PC-9 (cell line): ENCODE data around the gene TNS1. TPM values are rescaled to one million over a fixed set of nuclear protein-coding genes. Genes with fewer than 3 reads are reported as not detected.

Source experiments
- BruUV-seq: library from RNA; stranded (reverse); fragments of 400-500 nt; replicated peaks from 2 replicates; lab custom pipeline; 2021; lab: Mats Ljungman, UMichigan
- CTCF ChIA-PET: fragments of 300-600 bp; sonication (Branson Sonifier 250); formaldehyde crosslinking; loops from one replicate; lab custom pipeline; 2022; ENCODE audit warnings: antibody characterized with exemption; lab: Charles Lee
- POLR2A ChIA-PET: fragments of 300-600 bp; sonication (Branson Sonifier 250); formaldehyde crosslinking; loops from one replicate; lab custom pipeline; 2022; ENCODE audit warnings: antibody characterized with exemption; ENCODE audit not compliant: unreplicated experiment; lab: Charles Lee
- DNase-seq, 2 experiments: peaks; one replicate each; pipeline versions ENCODE4 v3.0.0 to v3.0.0-alpha.2; 2015 to 2022; ENCODE audit warnings: mixed read lengths in 1 of 2
- H2AFZ ChIP-seq: fragments of 200-600 bp; sonication (generic); 2 replicates; pipeline ENCODE4 v1.8.1; 2017; ENCODE audit warnings: antibody characterized with exemption
- H3F3A ChIP-seq: fragments of 200-600 bp; sonication (generic); 2 replicates; pipeline ENCODE4 v1.8.1; 2017; ENCODE audit warnings: antibody characterized with exemption, mild to moderate bottlenecking, low read depth; ENCODE audit not compliant: insufficient read depth
- H3K27ac ChIP-seq: fragments of 200-600 bp; sonication (generic); 2 replicates; pipeline ENCODE4 v1.6.1; 2016; ENCODE audit warnings: mixed run types
- H3K27me3 ChIP-seq: fragments of 200-600 bp; sonication (generic); 2 replicates; pipeline ENCODE4 v1.6.1; 2016; ENCODE audit warnings: low read depth, mixed run types; ENCODE audit not compliant: insufficient read depth
- H3K36me3 ChIP-seq: fragments of 200-600 bp; sonication (generic); 2 replicates; pipeline ENCODE4 v1.6.1; 2016; ENCODE audit warnings: low read depth, mixed run types
- H3K4me1 ChIP-seq: fragments of 200-600 bp; sonication (generic); replicated peaks from 2 replicates; pipeline ENCODE4 v1.6.1; 2016; ENCODE audit warnings: mixed run types; ENCODE audit not compliant: insufficient read depth
- H3K4me2 ChIP-seq: fragments of 200-600 bp; sonication (generic); 2 replicates; pipeline ENCODE4 v1.6.1; 2017; ENCODE audit warnings: mixed run types
- H3K4me3 ChIP-seq: fragments of 200-600 bp; sonication (generic); 2 replicates; pipeline ENCODE4 v1.6.1; 2016; ENCODE audit warnings: mixed run types
- H3K79me2 ChIP-seq: fragments of 200-600 bp; sonication (generic); 2 replicates; pipeline ENCODE4 v1.6.1; 2017; ENCODE audit warnings: low read depth, mixed run types
- H3K9me2 ChIP-seq: fragments of 200-600 bp; sonication (generic); 2 replicates; pipeline ENCODE4 v1.8.1; 2017; ENCODE audit warnings: mild to moderate bottlenecking; ENCODE audit not compliant: insufficient read depth
- H3K9me3 ChIP-seq: fragments of 200-600 bp; sonication (generic); 2 replicates; pipeline ENCODE4 v1.8.1; 2016; ENCODE audit warnings: low read depth; ENCODE audit not compliant: insufficient read depth
- H4K20me1 ChIP-seq: fragments of 200-600 bp; sonication (generic); 2 replicates; pipeline ENCODE4 v1.8.1; 2017; ENCODE audit not compliant: insufficient read depth
- EZH2 ChIP-seq: fragments of 200-600 bp; sonication (generic); IDR thresholded peaks from 2 replicates; pipeline ENCODE4 v1.8.0; 2017; ENCODE audit warnings: antibody characterized with exemption, low read depth
- intact Hi-C: fragments of 100-400 bp; cut with micrococcal nuclease; formaldehyde crosslinking; loops from one replicate; pipeline ENCODE4 v1.10.0; 2022; ENCODE audit not compliant: unreplicated experiment
- total RNA-seq: library from RNA; stranded (reverse); gene quantifications from 2 replicates; pipeline ENCODE4 v1.2.3, GENCODE V29; 2021
- TF ChIP-seq, protein P1 (sequence below): fragments of 200-600 bp; sonication (generic); conservative IDR thresholded peaks from 2 replicates; pipeline ENCODE4 v1.6.1; 2017; ENCODE audit warnings: mixed run types, antibody characterized with exemption, mild to moderate bottlenecking, moderate library complexity

TNS1 gene
- total RNA-seq, 1 experiment from 2014 or later, result 5.5 TPM

- no peaks in the 10 kb centered on the region for H3K36me3 ChIP-seq
- ChIA-PET POLR2A (no interaction called here), CTCF (no interaction called here)
- no peak overlapping the region for H3K4me2 ChIP-seq
- TF ChIP-seq EZH2, result no peak
- TF ChIP-seq, protein P1, sequence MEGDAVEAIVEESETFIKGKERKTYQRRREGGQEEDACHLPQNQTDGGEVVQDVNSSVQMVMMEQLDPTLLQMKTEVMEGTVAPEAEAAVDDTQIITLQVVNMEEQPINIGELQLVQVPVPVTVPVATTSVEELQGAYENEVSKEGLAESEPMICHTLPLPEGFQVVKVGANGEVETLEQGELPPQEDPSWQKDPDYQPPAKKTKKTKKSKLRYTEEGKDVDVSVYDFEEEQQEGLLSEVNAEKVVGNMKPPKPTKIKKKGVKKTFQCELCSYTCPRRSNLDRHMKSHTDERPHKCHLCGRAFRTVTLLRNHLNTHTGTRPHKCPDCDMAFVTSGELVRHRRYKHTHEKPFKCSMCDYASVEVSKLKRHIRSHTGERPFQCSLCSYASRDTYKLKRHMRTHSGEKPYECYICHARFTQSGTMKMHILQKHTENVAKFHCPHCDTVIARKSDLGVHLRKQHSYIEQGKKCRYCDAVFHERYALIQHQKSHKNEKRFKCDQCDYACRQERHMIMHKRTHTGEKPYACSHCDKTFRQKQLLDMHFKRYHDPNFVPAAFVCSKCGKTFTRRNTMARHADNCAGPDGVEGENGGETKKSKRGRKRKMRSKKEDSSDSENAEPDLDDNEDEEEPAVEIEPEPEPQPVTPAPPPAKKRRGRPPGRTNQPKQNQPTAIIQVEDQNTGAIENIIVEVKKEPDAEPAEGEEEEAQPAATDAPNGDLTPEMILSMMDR, result no peak
- DNase-seq, result no peak
- no peaks in the 10 kb centered on the region for H3K27me3 ChIP-seq
- intact Hi-C loops, result no loop called here
- no TSS peak for BruUV-seq
- no peaks in the 10 kb centered on the region for H3K4me1 ChIP-seq
- no peak overlapping the region for H2AFZ ChIP-seq
- no peaks in the 10 kb centered on the region for H3K9me2 ChIP-seq
- H3K27ac ChIP-seq, result no peak overlapping the region
- no peaks in the 10 kb centered on the region for H3K9me3 ChIP-seq
- no peaks in the 10 kb centered on the region for H3F3A ChIP-seq
- H3K4me3 ChIP-seq, result no peak overlapping the region
- H4K20me1 ChIP-seq, result no peaks in the 10 kb centered on the region
- H3K79me2 ChIP-seq, result no peaks in the 10 kb centered on the region
Observed at GRCh38 chr2:217916504-217917254, 86.1 kb downstream of the TNS1 start.

- Histone ChIP-seq H3K9me2 (no peaks in the 10 kb centered on the region), H3K27me3 (no peaks in the 10 kb centered on the region), H2AFZ (no peak overlapping the region), H3K4me3 (no peak overlapping the region), H3K9me3 (no peaks in the 10 kb centered on the region), H3F3A (no peaks in the 10 kb centered on the region), H4K20me1 (no peaks in the 10 kb centered on the region), H3K4me1 (no peaks in the 10 kb centered on the region), H3K27ac (no peak overlapping the region), H3K79me2 (no peaks in the 10 kb centered on the region), H3K36me3 (no peaks in the 10 kb centered on the region), H3K4me2 (no peak overlapping the region)
- CTCF ChIA-PET, result no interaction called here
- no peak for DNase-seq
- intact Hi-C loops, result no loop called here
- TF ChIP-seq EZH2, result no peak
- TF ChIP-seq, protein P1, result no peak
- no TSS peak for BruUV-seq
- POLR2A ChIA-PET, result no interaction called here
Observed at GRCh38 chr2:217915706-217916105, 87.1 kb downstream of the TNS1 start.

- POLR2A ChIA-PET, result no interaction called here
- DNase-seq, result no peak
- Histone ChIP-seq H4K20me1 (no peaks in the 10 kb centered on the region), H3K27me3 (no peaks in the 10 kb centered on the region), H3K79me2 (no peaks in the 10 kb centered on the region), H3K9me2 (no peaks in the 10 kb centered on the region), H3K4me1 (no peaks in the 10 kb centered on the region), H3K36me3 (no peaks in the 10 kb centered on the region), H3F3A (no peaks in the 10 kb centered on the region), H3K4me3 (no peak overlapping the region), H3K4me2 (no peak overlapping the region), H2AFZ (no peak overlapping the region), H3K27ac (no peak overlapping the region), H3K9me3 (no peaks in the 10 kb centered on the region)
- TF ChIP-seq, protein P1, result no peak
- no peak for TF ChIP-seq EZH2
- CTCF ChIA-PET, result no interaction called here
- intact Hi-C loops, result no loop called here
- no TSS peak for BruUV-seq
Observed at GRCh38 chr2:217914878-217915277, 87.9 kb downstream of the TNS1 start.
